NCI-H82 (cell line): ENCODE measurements around the gene COL27A1.

Experiments used
- DNase-seq: peaks from one replicate; lab custom pipeline; 2025; lab: John Stamatoyannopoulos, UW

The COL27A1 gene

GRCh38 chr9:114272739-114273431, 117.5 kb downstream of the COL27A1 start:
- DNase-seq = peak; percentile 80

DNA sequence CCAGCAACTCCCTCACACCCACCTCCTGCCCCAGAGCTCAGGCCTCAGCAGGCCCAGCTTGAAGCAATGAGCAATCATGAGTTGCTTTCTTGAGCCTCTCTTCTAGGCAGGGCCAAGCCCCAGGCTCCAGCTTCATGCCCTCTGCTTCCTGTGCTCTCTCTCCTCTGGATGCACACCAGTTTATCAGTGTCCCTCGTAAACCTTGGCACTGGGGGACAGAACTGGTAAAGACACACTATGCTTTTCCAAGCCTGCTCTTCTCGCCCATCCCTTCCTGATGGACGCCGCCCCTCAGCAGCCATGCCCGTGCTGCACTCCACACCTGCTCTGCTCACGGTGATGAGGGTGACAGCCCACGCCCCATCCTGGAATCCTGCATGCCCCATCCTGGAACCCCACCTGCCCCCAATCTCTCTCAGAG, 118.1 kb downstream of the COL27A1 start:
- no peak for DNase-seq

DNA sequence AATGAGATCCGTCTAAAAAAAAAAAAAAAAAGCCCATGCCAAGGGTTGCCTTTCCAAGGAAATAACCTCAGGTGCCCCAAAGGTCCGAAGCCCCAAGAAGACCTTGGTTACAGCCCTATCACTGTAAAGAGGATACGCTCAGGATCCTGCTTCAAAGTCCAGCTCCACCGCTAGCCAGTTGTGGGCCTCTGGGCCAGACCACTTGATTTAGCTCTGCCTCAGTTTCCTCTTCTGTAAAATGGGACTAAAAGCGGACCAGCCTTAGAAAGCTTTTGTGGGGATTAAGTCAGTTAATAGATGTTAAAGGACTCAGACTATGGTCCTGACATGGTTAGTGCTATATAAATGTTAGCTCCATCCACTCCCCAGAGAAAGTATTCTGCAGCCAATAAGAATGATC, 118.9 kb downstream of the COL27A1 start:
- no peak for DNase-seq

DNA sequence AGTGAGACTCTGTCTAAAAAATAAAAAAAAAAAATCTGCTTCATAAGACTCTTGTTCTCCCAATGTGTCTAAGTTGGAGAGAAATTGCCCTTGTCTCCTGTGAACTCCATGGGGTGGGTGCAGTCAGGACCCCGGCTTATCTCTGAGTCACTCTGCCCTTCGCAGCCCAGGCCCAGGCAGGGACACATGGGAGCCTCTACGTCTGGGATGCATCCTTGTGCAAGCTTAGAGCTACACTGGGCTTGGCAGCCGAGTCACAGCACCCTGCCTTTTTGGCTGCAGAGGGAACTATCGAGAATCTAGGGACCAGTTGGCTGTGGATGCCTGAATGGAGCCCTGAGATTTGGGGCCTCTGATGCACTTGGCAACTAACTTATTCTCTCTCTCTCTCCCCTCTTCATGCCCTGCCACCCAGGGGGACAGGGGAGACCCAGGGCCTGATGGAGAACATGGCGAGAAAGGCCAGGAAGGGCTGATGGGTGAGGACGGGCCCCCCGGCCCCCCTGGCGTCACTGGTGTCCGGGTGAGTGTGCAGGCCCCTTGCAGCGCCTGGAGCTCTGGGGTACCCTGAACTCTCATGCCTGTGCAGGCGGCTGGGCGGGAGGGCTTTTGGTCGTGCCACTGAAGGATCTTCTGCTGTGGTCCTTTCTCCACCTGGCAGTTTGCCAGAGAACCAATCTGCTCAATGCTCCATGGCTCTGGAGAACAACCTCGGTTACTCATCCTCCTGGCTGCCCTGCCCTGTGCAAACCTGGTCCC, 120.1 kb downstream of the COL27A1 start:
- peak; percentile 57 for DNase-seq

DNA sequence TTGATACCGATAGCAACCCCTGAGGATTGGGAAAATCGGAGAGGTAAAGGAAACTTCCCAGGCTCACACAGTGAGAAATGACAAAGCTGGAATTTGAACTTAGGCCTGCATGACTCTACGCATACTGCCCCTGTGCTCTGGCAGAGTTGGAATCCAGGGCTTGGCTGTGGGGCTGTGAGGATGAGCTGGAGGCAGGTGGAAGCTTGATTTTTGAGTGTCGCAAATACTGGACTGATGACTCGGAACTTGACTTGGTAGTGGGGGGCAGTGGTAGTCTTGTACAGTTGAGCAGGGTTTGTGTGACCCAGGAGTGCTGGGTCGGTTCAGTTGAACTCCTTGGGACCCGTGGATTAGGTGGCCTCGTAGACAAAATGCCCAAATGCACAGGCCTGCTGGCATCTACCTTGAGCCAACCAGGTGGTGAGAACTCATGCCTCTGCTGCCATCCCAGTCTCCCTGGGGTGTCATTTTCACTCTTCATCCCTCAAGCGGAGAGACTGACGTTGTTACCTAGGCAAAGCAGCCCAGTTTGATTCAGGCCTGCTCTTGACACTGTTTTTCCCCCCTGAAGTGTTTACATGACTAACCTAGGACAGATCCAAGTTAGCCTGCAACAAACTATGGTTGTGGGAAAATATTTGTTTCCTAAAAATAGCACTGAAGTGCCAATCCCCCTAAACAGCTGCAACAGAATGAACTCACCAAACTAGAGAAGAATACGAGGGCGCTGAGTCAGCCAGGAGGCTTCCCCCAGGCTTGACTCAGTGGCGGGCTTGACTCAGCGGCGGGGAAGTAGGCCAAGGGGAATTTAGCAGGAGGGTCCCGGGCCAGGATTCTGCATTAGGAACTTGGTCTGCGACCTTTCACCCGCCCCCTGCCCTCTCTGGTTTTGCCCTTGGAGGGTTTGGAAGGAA, 121.8 kb downstream of the COL27A1 start:
- DNase-seq = no peak

GRCh38 chr9:114278356-114278755, 123.0 kb downstream of the COL27A1 start:
- no peak for DNase-seq

GRCh38 chr9:114278881-114279570, 123.7 kb downstream of the COL27A1 start:
- no peak for DNase-seq

DNA sequence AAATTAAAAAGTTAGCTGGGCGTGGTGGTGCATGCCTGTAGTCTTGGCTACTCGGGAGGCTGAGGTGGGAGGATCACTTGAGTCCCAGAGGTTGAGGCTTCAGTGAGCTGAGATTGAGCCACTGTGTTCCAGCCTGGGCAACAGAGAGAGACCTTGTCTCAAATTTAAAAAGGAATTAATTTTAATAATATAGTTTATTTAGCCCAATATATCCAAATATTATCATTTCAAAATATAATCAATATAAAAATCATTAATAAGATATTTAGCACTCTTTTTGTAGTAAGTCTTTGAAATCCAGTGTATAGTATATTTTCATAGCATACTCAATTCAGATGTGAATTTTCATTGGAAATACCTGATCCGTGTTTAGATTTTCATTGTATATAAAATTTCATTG, 124.4 kb downstream of the COL27A1 start:
- DNase-seq = no peak

- DNase-seq = no peak
These were observed 125.5 kb downstream of the COL27A1 start for GRCh38 chr9:114280636-114281472.

DNA sequence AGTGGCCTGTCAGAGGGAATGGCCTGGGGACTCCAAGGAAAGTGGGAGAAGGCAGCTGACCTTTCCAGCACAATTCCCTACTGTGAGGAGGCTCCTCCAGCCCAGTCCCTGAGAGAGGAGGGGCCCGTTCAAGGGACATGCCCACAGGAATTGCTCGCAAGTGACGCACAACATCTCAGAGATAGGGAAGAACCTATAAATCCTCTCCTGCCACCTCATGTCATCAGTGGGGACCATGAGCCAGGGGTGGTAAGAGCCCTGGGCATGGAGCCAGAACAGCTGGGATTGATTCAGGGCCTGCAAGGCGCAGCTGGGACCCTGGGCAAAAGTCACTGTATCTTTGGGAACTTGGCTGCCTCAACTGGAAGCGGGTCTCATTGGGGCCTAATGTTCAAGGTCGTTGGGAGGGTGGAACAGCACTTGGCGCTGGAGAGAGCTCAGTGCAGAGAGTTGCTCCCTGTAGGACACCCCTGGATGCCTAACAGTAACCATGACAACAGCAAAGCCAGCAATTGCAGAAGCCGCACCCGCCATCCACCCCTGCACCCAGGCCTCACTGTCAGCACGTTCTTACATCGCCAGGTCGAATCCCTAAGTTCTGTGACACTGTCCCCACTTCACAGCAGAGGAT, 126.3 kb downstream of the COL27A1 start:
- DNase-seq = peak; percentile 12

GRCh38 chr9:114282104-114282485, 126.8 kb downstream of the COL27A1 start:
- DNase-seq = no peak

- no peak for DNase-seq
These were observed 127.2 kb downstream of the COL27A1 start for GRCh38 chr9:114282507-114282906.

GRCh38 chr9:114282926-114283325, 127.6 kb downstream of the COL27A1 start:
- no peak for DNase-seq

- DNase-seq = no peak
These were observed 128.3 kb downstream of the COL27A1 start for GRCh38 chr9:114283551-114284111.

DNA sequence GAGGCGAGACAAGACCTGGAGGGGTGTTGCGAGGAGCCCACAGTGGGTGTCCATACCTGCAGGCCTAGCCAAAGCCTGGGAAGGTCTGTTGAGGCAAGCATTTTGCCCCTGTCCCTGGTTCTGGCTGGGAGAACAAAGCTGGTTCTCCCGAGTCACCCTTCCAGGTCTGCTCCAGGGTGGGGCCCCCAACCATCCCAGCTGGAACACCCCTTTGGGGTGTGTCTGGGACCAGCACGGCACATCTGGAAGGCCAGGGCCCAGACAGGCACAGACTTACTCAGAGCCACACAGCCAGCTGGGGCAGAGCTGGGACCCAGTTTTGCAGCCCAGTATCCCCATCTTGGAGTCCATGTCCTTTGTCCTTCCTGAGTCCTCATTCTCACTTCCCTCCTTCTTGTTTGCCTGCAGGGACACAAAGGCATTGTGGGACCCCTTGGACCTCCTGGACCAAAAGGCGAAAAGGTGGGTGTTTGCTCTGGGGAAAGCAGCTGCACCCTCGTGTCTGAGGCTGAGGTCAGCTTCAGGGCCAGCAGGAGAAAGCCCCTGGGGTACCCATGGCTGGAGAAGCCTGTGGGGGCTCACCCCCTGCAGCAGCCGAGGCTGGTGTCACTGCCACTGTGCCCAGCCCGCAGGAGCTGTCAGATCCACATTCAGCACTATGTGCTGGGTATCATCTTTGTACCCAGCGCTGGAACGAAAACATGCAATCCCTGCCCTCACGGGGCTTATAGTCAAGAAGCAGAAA, 129.2 kb downstream of the COL27A1 start:
- DNase-seq = no peak

DNA sequence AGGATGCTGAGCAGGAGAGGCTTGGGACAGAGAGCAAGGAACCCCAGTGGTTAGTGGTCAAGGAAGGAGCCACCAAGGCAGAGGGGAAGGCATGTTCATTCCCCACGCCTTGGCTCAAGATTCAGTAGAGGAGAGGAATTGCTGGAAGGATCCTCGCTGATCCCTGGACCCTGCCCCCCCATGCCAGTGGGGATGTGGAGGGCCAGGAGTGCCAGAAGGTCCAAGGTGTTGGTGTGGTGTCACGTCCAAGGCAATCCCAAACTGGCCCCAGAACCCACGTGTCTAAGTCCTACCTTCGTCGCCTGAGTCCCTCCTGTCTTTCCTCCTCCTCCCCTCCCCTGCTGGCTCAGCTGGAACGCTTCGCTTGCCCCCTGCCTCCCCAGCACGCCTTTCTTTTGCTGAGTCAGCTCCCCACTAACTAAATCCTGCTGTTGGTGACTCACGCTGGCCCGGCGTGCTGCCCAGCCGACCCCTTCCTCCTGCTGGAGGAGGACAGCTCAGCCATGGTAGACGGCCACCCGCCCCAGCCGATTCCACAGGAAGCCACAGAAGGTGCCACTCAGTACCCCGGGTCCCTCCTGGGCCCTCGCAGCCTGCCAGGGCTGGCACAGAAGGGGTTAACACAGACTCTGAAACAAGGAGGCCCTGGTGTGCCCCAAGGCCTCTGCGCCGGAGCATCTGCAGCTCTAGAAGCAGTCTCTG, 130.0 kb downstream of the COL27A1 start:
- no peak for DNase-seq

- no peak for DNase-seq
These were observed 130.9 kb downstream of the COL27A1 start for GRCh38 chr9:114286146-114286679.

DNA sequence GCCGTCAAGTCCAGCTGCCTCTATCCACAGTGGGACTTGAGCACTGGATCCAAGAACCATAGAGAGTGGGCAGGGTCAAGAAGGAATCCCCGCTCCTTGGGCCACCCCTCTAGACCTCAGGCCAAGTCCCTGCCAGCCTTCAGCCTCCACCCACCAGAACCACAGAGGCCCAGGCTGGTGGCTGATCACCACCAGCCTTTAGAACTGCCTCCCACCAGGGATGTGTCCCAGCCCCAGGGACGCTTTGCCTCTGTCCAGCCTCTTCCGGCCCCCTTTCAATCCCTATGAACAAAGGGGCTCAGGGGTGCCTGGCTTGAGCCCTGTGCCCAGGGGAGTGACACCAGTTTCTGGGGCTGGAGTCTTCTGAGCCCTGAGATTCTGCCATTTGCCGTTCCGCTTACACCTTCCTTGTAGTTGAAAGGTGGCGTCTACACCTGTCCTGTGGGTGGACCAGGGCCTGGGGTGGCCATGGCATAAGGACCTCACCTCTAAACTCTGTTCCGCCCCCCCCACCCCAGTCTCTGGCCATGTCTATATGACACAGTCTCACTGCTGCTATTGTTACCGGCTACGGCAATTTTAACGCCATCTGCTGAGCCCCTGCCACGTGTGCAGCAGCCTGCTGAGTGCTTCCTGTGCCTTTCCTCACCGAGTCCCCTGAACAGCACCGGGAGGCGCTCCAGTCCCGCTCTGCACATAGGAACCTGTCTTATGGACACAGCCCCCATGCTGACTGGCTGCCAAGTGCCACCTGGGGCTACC, 131.8 kb downstream of the COL27A1 start:
- peak; percentile 53 for DNase-seq
